ENCODE measurements around the gene CREBBP. TPM values are rescaled to one million over a fixed set of nuclear protein-coding genes. Genes with fewer than 3 reads are reported as not detected.
A peak's percentile ranks its signal among the peaks of the same experiment; 100 is the strongest.

The CREBBP gene
- total RNA-seq, 2 experiments from 2014 or later = 26.6 to 29.5 TPM

DNA sequence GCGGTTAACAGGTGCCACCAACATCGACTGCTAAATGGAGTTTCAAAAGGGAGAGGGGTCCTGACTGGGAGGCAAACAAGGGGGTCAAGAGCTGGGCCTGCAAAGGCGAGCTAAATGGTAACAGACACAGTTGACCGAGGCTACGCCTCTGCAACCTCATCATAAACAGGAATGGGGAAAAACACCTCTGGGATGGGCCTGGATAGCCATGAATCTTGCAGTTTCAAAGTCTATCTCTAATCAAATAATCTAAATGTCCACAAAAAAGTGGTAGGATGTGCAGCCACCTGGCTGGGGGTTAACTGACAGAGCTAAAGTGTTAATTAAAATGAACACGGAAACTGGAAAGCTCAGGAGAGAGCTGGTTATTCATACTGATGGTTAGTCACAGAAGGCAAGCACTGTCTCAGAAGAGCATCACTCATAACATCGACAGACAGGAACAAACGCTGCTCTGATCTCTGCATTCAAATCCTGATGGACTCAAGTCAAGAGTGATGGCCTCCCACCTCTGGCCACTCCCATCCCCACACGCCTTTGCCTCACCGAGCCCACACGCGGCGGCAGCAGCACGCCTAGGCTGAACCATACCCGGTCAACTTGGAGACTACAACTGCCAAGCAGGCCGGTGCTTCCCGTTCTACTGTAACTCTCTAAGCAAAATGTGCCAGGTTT lies 56.3 kb downstream of the CREBBP start:
- POLR2A ChIA-PET = no interaction called here
- Mint-ChIP-seq H3K4me1 (ENCODE audit: low read depth) (peaks cover 77% of the 10 kb centered on the region), H3K27me3 (no peaks in the 10 kb centered on the region), H3K9me3 (no peaks in the 10 kb centered on the region), H3K27ac (peak overlapping the region; percentile 24), H3K4me3 (no peak overlapping the region), H3K36me3 (peaks cover 3% of the 10 kb centered on the region)
- intact Hi-C loops (cut with micrococcal nuclease) = loop anchor here (2.0 kb wide), 2 partner anchors 13 to 55 kb away; no protein-coding TSS in a partner anchor
- CTCF ChIA-PET = interaction anchor here (1.5 kb wide), 1 partner anchor 115 kb away, joined by 4 read pairs; no protein-coding TSS in a partner anchor
- DNase-seq = peak; percentile 44

DNA sequence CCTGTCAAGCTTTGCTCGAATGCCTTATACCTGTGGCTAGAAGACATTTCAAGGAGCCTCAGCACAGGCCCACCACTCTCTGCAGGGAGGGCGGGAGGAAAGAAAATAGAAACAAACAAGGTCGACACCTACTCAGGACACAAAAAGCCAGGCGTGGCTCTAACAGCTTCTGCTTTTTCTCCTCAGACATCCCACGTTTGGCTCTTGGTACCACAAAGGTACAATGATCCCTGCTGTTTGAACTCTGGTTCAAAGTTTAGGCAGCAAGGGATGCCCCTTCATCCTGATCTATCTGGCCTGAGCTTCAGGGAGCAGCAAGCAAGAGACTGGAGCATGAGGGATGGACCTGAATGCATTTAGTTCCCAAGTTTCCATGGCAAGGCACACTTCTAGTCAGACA lies 57.1 kb downstream of the CREBBP start:
- CTCF ChIA-PET = interaction anchor here (1.5 kb wide), 1 partner anchor 116 kb away, joined by 4 read pairs; no protein-coding TSS in a partner anchor
- POLR2A ChIA-PET = no interaction called here
- Mint-ChIP-seq H3K27me3 (no peaks in the 10 kb centered on the region), H3K9me3 (no peaks in the 10 kb centered on the region), H3K36me3 (peaks cover 3% of the 10 kb centered on the region), H3K4me1 (ENCODE audit: low read depth) (peaks cover 82% of the 10 kb centered on the region), H3K4me3 (no peak overlapping the region), H3K27ac (no peak overlapping the region)
- DNase-seq = no peak
- intact Hi-C loops (cut with micrococcal nuclease) = no loop called here

DNA sequence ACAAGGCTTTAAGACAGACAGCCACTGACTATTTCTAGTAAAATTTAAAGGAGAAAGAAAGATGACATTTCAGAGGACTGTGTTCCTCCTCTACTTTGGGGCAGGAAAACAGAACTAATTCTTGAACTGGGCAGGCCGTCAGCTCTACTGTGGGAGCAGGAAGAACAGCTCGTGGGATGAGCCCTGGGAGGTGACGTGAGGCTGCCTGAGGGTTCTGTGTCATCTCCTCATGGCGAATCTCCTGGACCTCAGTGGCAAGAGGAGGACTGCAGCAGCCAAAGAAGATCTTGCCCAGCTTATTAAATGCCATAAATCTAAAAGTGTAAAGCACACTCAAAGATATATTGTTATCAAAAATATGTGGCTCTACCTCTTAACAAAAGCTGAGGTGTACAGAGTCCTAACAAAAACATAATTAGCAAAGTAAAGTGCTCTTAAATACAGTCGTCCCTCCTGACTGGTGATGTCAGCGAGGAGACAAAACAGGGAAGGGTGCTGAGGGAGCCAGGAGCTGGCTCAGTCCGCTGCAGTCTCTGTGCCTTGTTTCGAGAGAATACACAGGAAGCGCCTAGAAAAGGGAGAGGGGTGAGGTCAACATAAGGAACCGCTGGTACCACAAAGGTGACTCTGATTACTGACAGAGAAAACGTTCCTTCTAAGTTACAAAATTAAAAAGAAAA lies 58.0 kb downstream of the CREBBP start:
- POLR2A ChIA-PET = no interaction called here
- Mint-ChIP-seq H3K9me3 (no peaks in the 10 kb centered on the region), H3K27ac (no peak overlapping the region), H3K27me3 (no peaks in the 10 kb centered on the region), H3K4me3 (no peak overlapping the region), H3K4me1 (ENCODE audit: low read depth) (peaks cover 88% of the 10 kb centered on the region), H3K36me3 (peaks cover 3% of the 10 kb centered on the region)
- intact Hi-C loops (cut with micrococcal nuclease) = no loop called here
- DNase-seq = no peak
- CTCF ChIA-PET = interaction anchor here (1.5 kb wide), 1 partner anchor 117 kb away, joined by 4 read pairs; no protein-coding TSS in a partner anchor

DNA sequence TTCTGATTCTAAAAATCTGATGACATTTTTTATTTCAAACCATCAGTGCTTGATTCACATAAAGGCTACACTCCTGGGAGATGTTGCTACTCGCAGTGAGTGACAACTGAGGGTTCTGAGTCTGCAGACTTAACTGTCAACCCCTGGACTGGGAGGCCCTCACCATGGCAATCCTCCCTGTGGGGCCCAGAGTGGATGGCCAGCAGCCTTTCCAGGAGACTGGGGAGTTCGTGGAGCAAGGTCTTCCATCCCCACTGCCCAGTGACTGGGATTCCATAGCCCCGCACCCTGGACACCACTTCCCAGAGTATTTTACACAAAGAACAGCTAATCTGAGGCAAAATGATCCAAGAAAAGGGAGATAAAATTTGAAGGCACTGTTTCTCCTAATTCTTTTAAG lies 59.3 kb downstream of the CREBBP start:
- DNase-seq = no peak
- CTCF ChIA-PET = no interaction called here
- intact Hi-C loops (cut with micrococcal nuclease) = no loop called here
- Mint-ChIP-seq H3K4me3 (no peak overlapping the region), H3K4me1 (ENCODE audit: low read depth) (peaks cover 92% of the 10 kb centered on the region), H3K27ac (no peak overlapping the region), H3K36me3 (no peaks in the 10 kb centered on the region), H3K9me3 (no peaks in the 10 kb centered on the region), H3K27me3 (no peaks in the 10 kb centered on the region)
- POLR2A ChIA-PET = no interaction called here

DNA sequence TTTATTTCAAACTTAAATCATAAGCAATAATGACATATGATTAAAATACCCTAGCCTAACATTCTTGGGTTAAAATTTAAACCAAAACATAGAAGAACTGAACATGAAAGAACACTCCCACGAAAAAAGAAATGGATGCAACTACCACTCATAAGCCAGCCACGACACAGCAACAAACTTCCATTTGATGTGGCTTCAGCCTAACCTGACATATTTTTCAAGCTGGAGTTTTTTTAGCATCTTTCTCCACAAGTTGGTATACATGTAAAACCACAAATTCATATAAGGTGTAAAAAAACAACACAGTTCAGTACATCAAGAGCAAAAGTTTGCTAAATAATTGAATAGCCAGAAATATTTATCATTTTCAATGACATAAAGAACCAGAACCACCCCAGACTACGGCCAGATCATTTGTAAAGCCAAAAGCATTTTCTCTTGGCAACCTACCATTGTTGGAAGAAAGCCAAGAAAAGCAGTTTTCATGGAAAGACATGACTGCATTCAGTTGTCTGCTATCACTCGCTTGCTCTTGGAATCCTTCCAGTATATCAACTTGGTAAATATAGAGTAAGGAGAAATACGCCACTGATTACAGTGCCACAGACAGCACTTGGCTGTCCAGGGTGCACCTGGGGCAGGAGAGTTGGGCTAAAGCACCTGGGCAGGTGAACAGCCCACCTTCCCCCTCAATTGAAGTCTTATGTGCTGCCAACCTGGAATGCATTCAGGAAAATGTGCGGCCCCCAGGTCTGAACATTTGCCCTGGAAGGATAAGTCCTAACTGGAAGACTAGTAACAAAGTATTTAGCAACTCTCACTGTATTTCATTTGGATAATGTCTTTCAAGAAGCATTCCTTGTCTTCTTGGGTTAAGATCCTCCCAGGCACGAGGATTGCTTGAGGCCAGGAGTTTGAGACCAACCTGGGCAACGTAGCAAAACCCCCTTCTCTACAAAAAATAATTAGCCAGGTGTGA lies 60.5 kb downstream of the CREBBP start:
- Mint-ChIP-seq H3K27ac (no peak overlapping the region), H3K36me3 (no peaks in the 10 kb centered on the region), H3K9me3 (no peaks in the 10 kb centered on the region), H3K4me1 (ENCODE audit: low read depth) (peaks cover 87% of the 10 kb centered on the region), H3K27me3 (no peaks in the 10 kb centered on the region), H3K4me3 (no peak overlapping the region)
- intact Hi-C loops (cut with micrococcal nuclease) = no loop called here
- POLR2A ChIA-PET = no interaction called here
- no peak for DNase-seq
- CTCF ChIA-PET = no interaction called here

DNA sequence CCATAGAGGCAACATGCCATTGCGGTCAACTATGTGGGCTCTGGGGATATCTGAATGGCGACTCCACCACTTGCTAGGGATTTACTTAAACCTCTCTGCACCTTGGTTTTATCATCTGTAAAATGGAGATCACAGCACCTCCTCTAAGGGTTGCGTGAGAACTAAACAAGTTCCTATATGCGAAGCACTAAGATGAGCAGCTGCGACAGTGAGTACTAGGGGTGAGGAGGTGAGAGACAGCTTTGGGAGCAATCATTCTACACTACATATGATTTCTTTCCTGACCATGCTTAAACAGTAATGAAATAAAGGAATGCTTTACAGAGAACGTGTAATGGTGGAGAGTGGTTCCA lies 61.4 kb downstream of the CREBBP start:
- Mint-ChIP-seq H3K27ac (no peak overlapping the region), H3K4me3 (no peak overlapping the region), H3K27me3 (no peaks in the 10 kb centered on the region), H3K36me3 (no peaks in the 10 kb centered on the region), H3K4me1 (ENCODE audit: low read depth) (peaks cover 82% of the 10 kb centered on the region), H3K9me3 (no peaks in the 10 kb centered on the region)
- CTCF ChIA-PET = no interaction called here
- POLR2A ChIA-PET = no interaction called here
- intact Hi-C loops (cut with micrococcal nuclease) = no loop called here
- no peak for DNase-seq

DNA sequence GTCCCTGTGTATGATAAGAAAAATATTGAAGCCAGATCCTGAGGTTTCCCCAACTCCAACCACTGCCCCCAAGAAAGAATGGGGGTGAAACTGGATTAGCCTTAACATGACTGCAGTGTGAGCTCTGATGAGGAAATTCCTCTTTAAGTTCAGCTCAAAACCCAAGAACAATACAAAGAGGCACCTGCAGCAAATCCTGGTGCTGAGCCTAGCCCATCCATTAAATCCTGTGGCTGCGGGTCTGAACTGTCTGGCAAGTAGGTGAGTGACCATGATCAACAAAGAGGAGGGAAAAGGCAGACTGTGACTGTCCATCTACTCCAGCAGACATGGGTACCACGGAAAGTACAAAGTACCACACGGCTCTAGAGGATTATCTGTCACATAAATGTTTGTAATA lies 64.2 kb downstream of the CREBBP start:
- DNase-seq = no peak
- intact Hi-C loops (cut with micrococcal nuclease) = no loop called here
- no peaks in the 10 kb centered on the region for H3K36me3 Mint-ChIP-seq
- H3K27me3 Mint-ChIP-seq = no peaks in the 10 kb centered on the region
- ChIA-PET POLR2A (no interaction called here), CTCF (no interaction called here)
- peaks cover 71% of the 10 kb centered on the region for H3K4me1 Mint-ChIP-seq (ENCODE audit: low read depth)
- no peak overlapping the region for H3K27ac Mint-ChIP-seq
- H3K4me3 Mint-ChIP-seq = no peak overlapping the region
- no peaks in the 10 kb centered on the region for H3K9me3 Mint-ChIP-seq

DNA sequence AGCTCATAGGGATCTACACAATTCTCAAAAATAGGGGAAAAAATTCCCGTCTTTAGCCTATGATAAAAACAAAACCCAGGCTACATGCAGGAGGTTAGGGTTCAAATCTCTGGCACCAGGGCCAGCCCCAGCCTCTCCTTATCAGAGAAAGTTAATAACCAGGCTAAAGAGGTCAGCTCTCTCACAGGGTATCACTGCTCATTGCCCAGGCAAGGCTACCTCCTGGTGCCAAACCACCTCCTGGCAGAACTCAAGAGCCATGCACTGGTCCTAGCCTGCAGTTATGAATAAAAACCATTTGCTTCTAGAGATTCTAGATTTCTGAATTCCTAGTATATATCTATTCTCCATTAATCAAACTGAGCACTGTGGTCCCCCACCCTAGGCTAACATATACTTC lies 65.8 kb downstream of the CREBBP start:
- no peaks in the 10 kb centered on the region for H3K9me3 Mint-ChIP-seq
- no peak overlapping the region for H3K27ac Mint-ChIP-seq
- H3K4me1 Mint-ChIP-seq (ENCODE audit: low read depth) = peaks cover 71% of the 10 kb centered on the region
- CTCF ChIA-PET = no interaction called here
- H3K27me3 Mint-ChIP-seq = no peaks in the 10 kb centered on the region
- peaks cover 2% of the 10 kb centered on the region for H3K36me3 Mint-ChIP-seq
- POLR2A ChIA-PET = no interaction called here
- no peak for DNase-seq
- intact Hi-C loops (cut with micrococcal nuclease) = loop anchor here (5.0 kb wide), 1 partner anchor 43 kb away; no protein-coding TSS in a partner anchor
- H3K4me3 Mint-ChIP-seq = no peak overlapping the region

DNA sequence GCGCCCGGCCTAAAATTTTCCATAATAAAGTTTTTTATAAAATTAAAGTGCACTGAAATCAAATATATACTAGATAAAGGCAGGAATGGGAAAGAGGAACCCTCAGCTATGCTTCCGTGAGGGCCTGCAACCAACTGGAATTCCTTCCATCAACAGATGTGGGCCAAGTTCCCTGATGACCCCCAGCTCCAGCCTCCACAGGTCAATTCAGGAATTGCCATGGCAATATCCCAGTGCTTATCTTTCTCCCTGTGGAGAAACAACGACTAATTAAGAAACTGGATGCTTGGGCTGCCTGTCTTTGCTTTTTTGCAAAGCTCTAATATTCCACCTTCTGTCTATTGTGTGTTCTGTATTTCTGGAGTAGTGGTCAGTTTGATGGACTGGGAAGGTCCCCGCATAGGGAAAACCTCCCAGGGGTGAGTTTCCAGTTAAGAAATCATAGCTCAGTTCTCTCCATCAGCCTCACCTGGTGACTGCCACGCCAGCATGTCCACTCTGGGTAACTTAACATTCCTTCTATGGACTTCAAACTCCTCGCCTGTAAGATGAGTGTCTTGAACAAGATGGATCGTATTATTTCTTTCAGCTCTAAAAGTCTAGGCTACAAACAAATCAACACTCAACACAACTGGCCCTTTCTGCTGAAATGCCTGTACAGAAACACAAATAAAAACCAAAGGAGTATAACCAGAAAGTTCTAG lies 67.9 kb downstream of the CREBBP start:
- ChIA-PET CTCF (interaction anchor here (0.8 kb wide), 1 partner anchor 59 kb away, joined by 3 read pairs; no protein-coding TSS in a partner anchor), POLR2A (no interaction called here)
- Mint-ChIP-seq H3K27ac (no peak overlapping the region), H3K9me3 (no peaks in the 10 kb centered on the region), H3K27me3 (no peaks in the 10 kb centered on the region), H3K36me3 (peaks cover 12% of the 10 kb centered on the region), H3K4me1 (ENCODE audit: low read depth) (peaks cover 74% of the 10 kb centered on the region), H3K4me3 (no peak overlapping the region)
- DNase-seq = no peak
- intact Hi-C loops (cut with micrococcal nuclease) = loop anchor here (5.0 kb wide), 1 partner anchor 45 kb away; no protein-coding TSS in a partner anchor

DNA sequence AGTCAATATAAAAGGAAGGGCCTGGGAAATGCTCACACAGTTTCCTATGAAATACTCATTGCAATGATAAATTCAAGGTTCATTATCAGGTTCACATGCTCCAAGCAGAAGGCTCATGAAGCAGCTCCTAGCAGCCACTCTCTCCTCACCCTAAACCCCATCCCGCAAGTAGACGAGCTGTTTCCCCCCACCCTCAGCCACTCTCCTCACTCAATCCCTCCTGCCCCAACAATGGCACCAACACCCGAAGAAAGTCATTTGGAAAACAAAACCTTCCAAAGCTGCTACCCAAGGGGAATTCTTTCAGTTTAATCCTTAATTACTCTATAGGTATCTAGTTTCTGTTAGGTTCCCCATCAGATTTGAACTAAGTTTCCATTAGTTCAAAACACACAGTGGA lies 69.7 kb downstream of the CREBBP start:
- no peak for DNase-seq
- ChIA-PET POLR2A (interaction anchor here (0.5 kb wide), 1 partner anchor 21 kb away, joined by 3 read pairs; no protein-coding TSS in a partner anchor), CTCF (interaction anchor here (1.0 kb wide), 1 partner anchor 61 kb away, joined by 3 read pairs; no protein-coding TSS in a partner anchor)
- no peaks in the 10 kb centered on the region for H3K27me3 Mint-ChIP-seq
- H3K27ac Mint-ChIP-seq = no peak overlapping the region
- intact Hi-C loops (cut with micrococcal nuclease) = loop anchor here (2.0 to 5.0 kb wide), 2 partner anchors 14 to 46 kb away; no protein-coding TSS in a partner anchor
- peaks cover 20% of the 10 kb centered on the region for H3K36me3 Mint-ChIP-seq
- H3K4me3 Mint-ChIP-seq = no peak overlapping the region
- H3K4me1 Mint-ChIP-seq (ENCODE audit: low read depth) = peaks cover 74% of the 10 kb centered on the region
- H3K9me3 Mint-ChIP-seq = no peaks in the 10 kb centered on the region

DNA sequence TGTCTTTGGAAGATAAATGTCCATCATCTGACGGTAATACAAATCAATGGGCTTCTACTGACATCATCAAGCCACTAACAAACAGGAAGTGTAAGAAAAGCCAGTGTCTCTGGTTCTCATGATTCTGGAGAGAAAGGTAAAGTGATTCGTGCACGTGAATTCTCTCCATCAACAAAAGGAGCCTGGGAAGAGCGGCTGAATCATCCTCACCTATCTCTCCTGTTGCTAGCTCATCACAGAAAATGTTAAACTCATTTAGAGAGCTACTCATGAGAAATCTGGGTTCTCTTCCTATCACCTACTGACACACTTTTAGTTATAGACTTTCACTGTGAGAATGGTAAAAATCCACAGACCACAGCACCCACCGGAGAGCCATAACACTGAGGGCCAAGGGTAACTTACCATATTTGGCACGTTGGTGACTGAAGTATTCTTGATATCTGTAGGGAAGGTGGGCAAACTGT lies 70.3 kb downstream of the CREBBP start:
- Mint-ChIP-seq H3K36me3 (peaks cover 20% of the 10 kb centered on the region), H3K27me3 (no peaks in the 10 kb centered on the region), H3K9me3 (no peaks in the 10 kb centered on the region), H3K27ac (no peak overlapping the region), H3K4me1 (ENCODE audit: low read depth) (peaks cover 78% of the 10 kb centered on the region), H3K4me3 (no peak overlapping the region)
- POLR2A ChIA-PET = no interaction called here
- DNase-seq = peak; percentile 68
- CTCF ChIA-PET = no interaction called here
- intact Hi-C loops (cut with micrococcal nuclease) = loop anchor here (2.0 to 5.0 kb wide), 2 partner anchors 15 to 47 kb away; no protein-coding TSS in a partner anchor

All from activated CD4-positive, alpha-beta memory T cell treated with anti-CD3 and anti-CD28 coated beads for 36 hours (primary cell).